ENCODE data around the gene TSHZ2.

- TF ChIP-seq ZNF274 (IDR thresholded peaks at IDR 0.05; ENCODE audit: low read depth, low read length) (no peak), YY1 (IDR thresholded peaks at IDR 0.05; ENCODE audit: insufficient read depth, insufficient read length) (no peak)
Measured at GRCh38 chr20:53291548-53291947, 319.4 kb downstream of the TSHZ2 start.

Measured in NT2/D1 (cell line).